WTC11 (cell line): ENCODE results near the gene RGS6. TPM values are rescaled to one million over a fixed set of nuclear protein-coding genes. Genes with fewer than 3 reads are reported as not detected.

Source experiments
- ATAC-seq: fragments of 200-7000 bp; cut with Tn5 transposase; 2 replicates; pipeline ENCODE4 v1.10.0; 2021; ENCODE audit warnings: mild to moderate bottlenecking, moderate library complexity
- CTCF ChIA-PET: fragments of 300-600 bp; sonication (Branson Sonifier 250); formaldehyde crosslinking; loops from one replicate; lab custom pipeline; 2021; ENCODE audit warnings: antibody characterized with exemption; lab: Charles Lee
- POLR2A ChIA-PET: fragments of 350-600 bp; sonication (Branson Sonifier 250); formaldehyde crosslinking; loops from one replicate; lab custom pipeline; 2021; ENCODE audit warnings: antibody characterized with exemption; lab: Charles Lee
- DNase-seq: peaks from one replicate; pipeline ENCODE4 v3.0.0; 2021; ENCODE audit warnings: low spot score
- H3K27ac Mint-ChIP-seq: 2 replicates; pipeline ENCODE4 v1.8.0; 2021; ENCODE audit warnings: mixed read lengths
- H3K27me3 Mint-ChIP-seq: 2 replicates; pipeline ENCODE4 v1.8.0; 2021; ENCODE audit warnings: low read depth, mild to moderate bottlenecking, moderate library complexity, mixed read lengths
- H3K36me3 Mint-ChIP-seq: 2 replicates; pipeline ENCODE4 v1.8.0; 2021; ENCODE audit warnings: mixed read lengths
- H3K4me1 Mint-ChIP-seq: 2 replicates; pipeline ENCODE4 v1.8.0; 2022; ENCODE audit warnings: mixed read lengths
- H3K4me3 Mint-ChIP-seq: 2 replicates; pipeline ENCODE4 v1.8.0; 2021; ENCODE audit warnings: mild to moderate bottlenecking, moderate library complexity, mixed read lengths
- H3K9me3 Mint-ChIP-seq: 2 replicates; pipeline ENCODE4 v1.8.0; 2021; ENCODE audit warnings: mixed read lengths
- ATF3 ChIP-seq: sonication (generic); formaldehyde crosslinking; conservative IDR thresholded peaks from 2 replicates; pipeline ENCODE4 v1.8.1; 2022; ENCODE audit warnings: mild to moderate bottlenecking, missing genetic modification reagents
- CREB1 ChIP-seq: sonication (generic); formaldehyde crosslinking; IDR thresholded peaks from 2 replicates; pipeline ENCODE4 v1.8.0; 2023; ENCODE audit warnings: mild to moderate bottlenecking, missing genetic modification reagents
- E2F4 ChIP-seq: sonication (generic); formaldehyde crosslinking; IDR thresholded peaks from 2 replicates; pipeline ENCODE4 v1.8.1; 2022; ENCODE audit warnings: low read depth, mild to moderate bottlenecking, moderate library complexity, missing genetic modification reagents, borderline replicate concordance
- FOXK1 ChIP-seq: sonication (generic); formaldehyde crosslinking; IDR thresholded peaks from 2 replicates; pipeline ENCODE4 v1.8.0; 2022; ENCODE audit warnings: mild to moderate bottlenecking, moderate library complexity, missing genetic modification reagents
- FOXP1 ChIP-seq: sonication (generic); formaldehyde crosslinking; IDR thresholded peaks from 2 replicates; pipeline ENCODE4 v1.8.0; 2022; ENCODE audit warnings: missing genetic modification reagents, mild to moderate bottlenecking, moderate library complexity, borderline replicate concordance
- GABPB1 ChIP-seq: sonication (generic); formaldehyde crosslinking; IDR thresholded peaks from 2 replicates; pipeline ENCODE4 v1.8.1; 2023; ENCODE audit warnings: mild to moderate bottlenecking, missing genetic modification reagents
- HMGA2 ChIP-seq: fragments of 250-450 bp; sonication (Bioruptor Pico); IDR thresholded peaks from 2 replicates; pipeline ENCODE4 v1.4.0; 2021; ENCODE audit warnings: mild to moderate bottlenecking, moderate library complexity
- IRF2 ChIP-seq: sonication (generic); formaldehyde crosslinking; IDR thresholded peaks from 2 replicates; pipeline ENCODE4 v1.8.0; 2022; ENCODE audit warnings: low read depth, missing genetic modification reagents, borderline replicate concordance
- JUN ChIP-seq: sonication (generic); formaldehyde crosslinking; IDR thresholded peaks from 2 replicates; pipeline ENCODE4 v1.8.0; 2023; ENCODE audit warnings: mild to moderate bottlenecking, missing genetic modification reagents
- NR1H2 ChIP-seq: sonication (generic); formaldehyde crosslinking; IDR thresholded peaks from 2 replicates; pipeline ENCODE4 v1.9.0; 2021; ENCODE audit warnings: mild to moderate bottlenecking, moderate library complexity, missing genetic modification reagents
- OVOL2 ChIP-seq: fragments of 250-450 bp; sonication (Bioruptor Pico); IDR thresholded peaks from 2 replicates; pipeline ENCODE4 v1.9.0; 2021; ENCODE audit warnings: mild to moderate bottlenecking, borderline replicate concordance
- RORB ChIP-seq: fragments of 250-450 bp; sonication (Bioruptor Pico); IDR thresholded peaks from 2 replicates; pipeline ENCODE4 v1.9.0; 2021; ENCODE audit warnings: mild to moderate bottlenecking
- SOX15 ChIP-seq: fragments of 250-450 bp; sonication (Bioruptor Pico); IDR thresholded peaks from 2 replicates; pipeline ENCODE4 v1.9.0; 2021; ENCODE audit warnings: mild to moderate bottlenecking
- STAT6 ChIP-seq: sonication (generic); formaldehyde crosslinking; conservative IDR thresholded peaks from 2 replicates; pipeline ENCODE4 v1.8.1; 2023; ENCODE audit warnings: mild to moderate bottlenecking, low read depth, missing genetic modification reagents, moderate library complexity
- ZNF121 ChIP-seq: sonication (generic); formaldehyde crosslinking; IDR thresholded peaks from 2 replicates; pipeline ENCODE4 v1.8.0; 2023; ENCODE audit warnings: missing genetic modification reagents
- ZNF263 ChIP-seq: sonication (generic); formaldehyde crosslinking; IDR thresholded peaks from 2 replicates; pipeline ENCODE4 v1.8.1; 2022; ENCODE audit warnings: low read depth, mild to moderate bottlenecking, moderate library complexity, missing genetic modification reagents
- ZNF317 ChIP-seq: sonication (generic); formaldehyde crosslinking; IDR thresholded peaks from 2 replicates; pipeline ENCODE4 v1.8.1; 2023; ENCODE audit warnings: low read depth, mild to moderate bottlenecking, moderate library complexity, missing genetic modification reagents, borderline replicate concordance
- ZNF423 ChIP-seq: fragments of 250-450 bp; sonication (Bioruptor Pico); IDR thresholded peaks from 2 replicates; pipeline ENCODE4 v2.1.2; 2022; ENCODE audit warnings: mild to moderate bottlenecking, moderate library complexity
- total RNA-seq: library from RNA; stranded (reverse); gene quantifications from 3 replicates; pipeline ENCODE4 v1.2.3, GENCODE V29; 2021
- TF ChIP-seq, protein P1 (sequence below): fragments of 250-450 bp; sonication (Bioruptor Pico); conservative IDR thresholded peaks from 2 replicates; pipeline ENCODE4 v1.9.0; 2021; ENCODE audit warnings: mild to moderate bottlenecking
- TF ChIP-seq, protein P2 (sequence below): fragments of 250-450 bp; sonication (Bioruptor Pico); IDR thresholded peaks from 2 replicates; pipeline ENCODE4 v1.9.0; 2021; ENCODE audit warnings: moderate library complexity, mild to moderate bottlenecking, inconsistent platforms, borderline replicate concordance
- TF ChIP-seq, protein P3 (sequence below): fragments of 250-450 bp; sonication (Bioruptor Pico); IDR thresholded peaks from 2 replicates; pipeline ENCODE4 v1.9.0; 2021; ENCODE audit warnings: mild to moderate bottlenecking
- TF ChIP-seq, protein P4 (sequence below): sonication (generic); formaldehyde crosslinking; IDR thresholded peaks from 2 replicates; pipeline ENCODE4 v1.8.0; 2022; ENCODE audit warnings: mild to moderate bottlenecking, missing genetic modification reagents

Gene RGS6
- total RNA-seq, 1 experiment from 2014 or later = 1.0 TPM

GRCh38 chr14:72577521-72577920 is 645.3 kb downstream of the RGS6 start:
- no peak overlapping the region for H3K27ac Mint-ChIP-seq
- no peak for DNase-seq
- H3K4me1 Mint-ChIP-seq = peaks cover 2% of the 10 kb centered on the region; the same call in 1 of the 2 replicates
- CTCF ChIA-PET = interaction anchor here (1.2 kb wide), 1 partner anchor 21 kb away, joined by 3 read pairs; no protein-coding TSS in a partner anchor
- no peak overlapping the region for H3K4me3 Mint-ChIP-seq
- peaks cover 2% of the 10 kb centered on the region; the same call in 1 of the 2 replicates for H3K27me3 Mint-ChIP-seq
- ATAC-seq = no peak
- no peaks in the 10 kb centered on the region for H3K36me3 Mint-ChIP-seq
- peaks cover 6% of the 10 kb centered on the region; the same call in 1 of the 2 replicates for H3K9me3 Mint-ChIP-seq
- POLR2A ChIA-PET = no interaction called here
- TF ChIP-seq, protein P1, sequence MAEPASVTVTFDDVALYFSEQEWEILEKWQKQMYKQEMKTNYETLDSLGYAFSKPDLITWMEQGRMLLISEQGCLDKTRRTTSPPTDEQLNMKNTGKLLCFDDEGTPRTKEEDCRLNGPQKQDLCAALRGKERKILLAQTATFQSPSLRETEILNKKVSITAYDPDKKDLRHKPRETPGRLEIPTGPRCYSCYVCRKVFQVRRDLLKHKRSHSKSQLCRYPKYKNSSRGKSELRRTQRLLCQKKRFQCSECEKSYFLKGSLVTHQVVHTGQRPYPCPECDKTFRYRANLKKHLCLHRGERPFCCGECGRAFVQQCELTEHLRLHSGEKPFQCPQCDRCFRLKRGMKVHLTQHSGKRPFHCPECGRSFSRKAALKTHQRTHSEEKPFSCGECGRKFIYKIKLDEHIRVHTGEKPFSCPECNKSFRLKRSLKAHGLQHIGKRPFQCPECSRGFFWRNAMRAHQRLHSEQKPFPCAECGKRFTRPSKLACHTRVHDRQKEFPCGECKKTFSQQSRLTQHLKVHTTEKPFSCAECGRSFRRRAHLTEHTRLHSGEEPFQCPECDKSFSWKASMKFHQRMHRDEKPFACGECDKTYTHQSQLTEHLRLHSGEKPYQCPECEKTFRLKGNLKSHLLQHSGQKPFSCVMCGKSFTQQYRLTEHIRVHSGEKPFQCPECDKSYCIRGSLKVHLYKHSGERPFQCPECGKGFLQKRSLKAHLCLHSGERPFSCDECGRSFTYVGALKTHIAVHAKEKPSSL (CRISPR knock-in tag) = no peak
- TF ChIP-seq HMGA2 (CRISPR knock-in tag) (no peak), NR1H2 (no peak), JUN (no peak), FOXP1 (CRISPR knock-in tag) (no peak), ATF3 (CRISPR knock-in tag) (no peak), FOXK1 (no peak), GABPB1 (CRISPR knock-in tag) (no peak), STAT6 (CRISPR knock-in tag) (no peak), ZNF263 (CRISPR knock-in tag) (no peak)
- TF ChIP-seq, protein P2, sequence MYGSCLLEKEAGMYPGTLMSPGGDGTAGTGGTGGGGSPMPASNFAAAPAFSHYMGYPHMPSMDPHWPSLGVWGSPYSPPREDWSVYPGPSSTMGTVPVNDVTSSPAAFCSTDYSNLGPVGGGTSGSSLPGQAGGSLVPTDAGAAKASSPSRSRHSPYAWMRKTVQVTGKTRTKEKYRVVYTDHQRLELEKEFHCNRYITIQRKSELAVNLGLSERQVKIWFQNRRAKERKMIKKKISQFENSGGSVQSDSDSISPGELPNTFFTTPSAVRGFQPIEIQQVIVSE = no peak

DNA sequence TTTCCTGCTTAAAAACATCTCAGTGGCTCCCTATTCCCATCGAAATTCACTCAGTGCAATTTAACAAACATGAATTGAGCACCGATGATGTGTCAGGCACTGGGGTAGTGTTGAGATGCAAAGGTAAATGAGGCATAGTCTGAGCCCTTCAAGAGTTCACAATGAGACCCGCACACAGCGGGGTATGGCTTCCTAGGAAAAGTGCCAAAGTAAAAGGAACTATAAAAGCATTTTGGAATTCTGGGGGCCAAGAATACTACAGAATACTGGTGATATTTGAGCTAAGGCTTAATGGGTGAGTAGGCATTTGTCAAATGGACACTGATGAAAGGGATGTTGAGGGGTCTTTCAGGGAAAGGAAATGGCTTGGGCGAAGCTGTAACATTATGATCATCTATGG is 646.3 kb downstream of the RGS6 start:
- H3K27me3 Mint-ChIP-seq = peaks cover 2% of the 10 kb centered on the region; the same call in 1 of the 2 replicates
- peaks cover 2% of the 10 kb centered on the region; the same call in 1 of the 2 replicates for H3K4me1 Mint-ChIP-seq
- TF ChIP-seq IRF2 (CRISPR knock-in tag) = no peak
- TF ChIP-seq E2F4 (CRISPR knock-in tag) = no peak
- TF ChIP-seq, protein P3, sequence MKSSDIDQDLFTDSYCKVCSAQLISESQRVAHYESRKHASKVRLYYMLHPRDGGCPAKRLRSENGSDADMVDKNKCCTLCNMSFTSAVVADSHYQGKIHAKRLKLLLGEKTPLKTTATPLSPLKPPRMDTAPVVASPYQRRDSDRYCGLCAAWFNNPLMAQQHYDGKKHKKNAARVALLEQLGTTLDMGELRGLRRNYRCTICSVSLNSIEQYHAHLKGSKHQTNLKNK (CRISPR knock-in tag) = no peak
- TF ChIP-seq OVOL2 (CRISPR knock-in tag) = no peak
- TF ChIP-seq, protein P4, sequence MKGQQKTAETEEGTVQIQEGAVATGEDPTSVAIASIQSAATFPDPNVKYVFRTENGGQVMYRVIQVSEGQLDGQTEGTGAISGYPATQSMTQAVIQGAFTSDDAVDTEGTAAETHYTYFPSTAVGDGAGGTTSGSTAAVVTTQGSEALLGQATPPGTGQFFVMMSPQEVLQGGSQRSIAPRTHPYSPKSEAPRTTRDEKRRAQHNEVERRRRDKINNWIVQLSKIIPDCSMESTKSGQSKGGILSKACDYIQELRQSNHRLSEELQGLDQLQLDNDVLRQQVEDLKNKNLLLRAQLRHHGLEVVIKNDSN (CRISPR knock-in tag) = no peak
- no peak for TF ChIP-seq STAT6 (CRISPR knock-in tag)
- TF ChIP-seq ZNF423 (CRISPR knock-in tag) = no peak
- no peak for TF ChIP-seq RORB (CRISPR knock-in tag)
- TF ChIP-seq SOX15 = no peak
- TF ChIP-seq CREB1 (CRISPR knock-in tag) = no peak
- TF ChIP-seq ZNF317 (CRISPR knock-in tag) = no peak
- no peak for TF ChIP-seq ZNF121 (CRISPR knock-in tag)
- TF ChIP-seq JUN = no peak

More for the DNA sequence above, 646.3 kb downstream of the RGS6 start:
- DNase-seq (no peak), ATAC-seq (no peak)
- no peak overlapping the region for H3K4me3 Mint-ChIP-seq
- no peaks in the 10 kb centered on the region for H3K36me3 Mint-ChIP-seq
- H3K27ac Mint-ChIP-seq = no peak overlapping the region
- ChIA-PET CTCF (no interaction called here), POLR2A (no interaction called here)
- H3K9me3 Mint-ChIP-seq = peaks cover 6% of the 10 kb centered on the region; the same call in 1 of the 2 replicates
